IMR-90 (cell line): Measurements from ENCODE around the gene SPDYE16. TPM values are rescaled to one million over a fixed set of nuclear protein-coding genes. Genes with fewer than 3 reads are reported as not detected.
A peak's percentile ranks its signal among the peaks of the same experiment; 100 is the strongest.
"Not testable (repeated sequence)": the region's sequence is repeated elsewhere in the genome, so short reads cannot be mapped to it uniquely, and the experiment has no call there.

Experiments used
- ATAC-seq: fragments of 200-7000 bp; cut with Tn5 transposase; 2 replicates; pipeline ENCODE4 v1.9.1; 2020; ENCODE audit warnings: low read depth, mild to moderate bottlenecking, moderate library complexity
- BruUV-seq: library from RNA; stranded (reverse); fragments of 400-500 nt; replicated peaks from 2 replicates; lab custom pipeline; 2021; lab: Mats Ljungman, UMichigan
- CTCF ChIA-PET: fragments of 300-600 bp; formaldehyde crosslinking; extraction: SDS; loops from one replicate; lab custom pipeline; 2021; ENCODE audit warnings: antibody characterized with exemption; lab: Yijun Ruan, JAX
- POLR2A ChIA-PET: fragments of 300-600 bp; sonication (Branson Sonifier 250); formaldehyde crosslinking; loops from one replicate; lab custom pipeline; 2022; ENCODE audit warnings: antibody characterized with exemption; ENCODE audit not compliant: unreplicated experiment; lab: Charles Lee
- DNase-seq: peaks from one replicate; pipeline ENCODE4 v3.0.0; 2013
- H2AFZ ChIP-seq: replicated peaks from 2 replicates; pipeline ENCODE3; 2013; ENCODE audit warnings: low read length, mild to moderate bottlenecking; ENCODE audit not compliant: poor library complexity
- H2AK5ac ChIP-seq: 2 replicates; pipeline ENCODE4 v1.6.1; 2013; ENCODE audit warnings: low read depth, low read length, inconsistent platforms
- H2AK9ac ChIP-seq: replicated peaks from 2 replicates; pipeline ENCODE3; 2013; ENCODE audit warnings: mild to moderate bottlenecking, low read depth, low read length, moderate library complexity; ENCODE audit not compliant: poor library complexity
- H2BK120ac ChIP-seq: 2 replicates; pipeline ENCODE4 v1.6.1; 2013; ENCODE audit warnings: low read depth, low read length, inconsistent platforms
- H2BK15ac ChIP-seq: 3 replicates; pipeline ENCODE4 v1.6.1; 2013; ENCODE audit warnings: low read depth, low read length, inconsistent platforms
- H2BK20ac ChIP-seq: 2 replicates; pipeline ENCODE4 v1.6.1; 2013; ENCODE audit warnings: low read depth, mild to moderate bottlenecking, inconsistent platforms, low read length, moderate library complexity
- H2BK5ac ChIP-seq: 2 replicates; pipeline ENCODE4 v1.6.1; 2013; ENCODE audit warnings: mild to moderate bottlenecking, low read depth, low read length, inconsistent platforms; ENCODE audit not compliant: poor library complexity, severe bottlenecking
- H3K14ac ChIP-seq: replicated peaks from 2 replicates; pipeline ENCODE4 v1.6.1; 2013; ENCODE audit warnings: low read depth, low read length, inconsistent platforms
- H3K18ac ChIP-seq: 2 replicates; pipeline ENCODE4 v1.6.1; 2013; ENCODE audit warnings: low read depth, low read length, control low read depth
- H3K23ac ChIP-seq: 2 replicates; pipeline ENCODE4 v1.6.1; 2013; ENCODE audit warnings: low read depth, low read length, inconsistent platforms
- H3K27ac ChIP-seq: 2 replicates; pipeline ENCODE4 v1.5.1; 2013; ENCODE audit warnings: mild to moderate bottlenecking, control low read depth, low read length; ENCODE audit not compliant: insufficient read depth
- H3K27me3 ChIP-seq: 2 replicates; pipeline ENCODE4 v1.6.1; 2013; ENCODE audit warnings: low read length; ENCODE audit not compliant: control insufficient read depth, insufficient read depth
- H3K36me3 ChIP-seq: 2 replicates; pipeline ENCODE4 v1.6.1; 2013; ENCODE audit warnings: low read length, mixed read lengths; ENCODE audit not compliant: control insufficient read depth, insufficient read depth
- H3K4ac ChIP-seq: 2 replicates; pipeline ENCODE4 v1.6.1; 2013; ENCODE audit warnings: low read depth, low read length, inconsistent platforms
- H3K4me1 ChIP-seq: 2 replicates; pipeline ENCODE4 v1.6.1; 2013; ENCODE audit warnings: low read length, mixed read lengths; ENCODE audit not compliant: control insufficient read depth, insufficient read depth
- H3K4me2 ChIP-seq: 2 replicates; pipeline ENCODE4 v1.6.1; 2013; ENCODE audit warnings: low read depth, mild to moderate bottlenecking, control low read depth, low read length, moderate library complexity
- H3K4me3 ChIP-seq: 2 replicates; pipeline ENCODE4 v1.5.1; 2013; ENCODE audit warnings: low read depth, mild to moderate bottlenecking, control low read depth, low read length, moderate library complexity; ENCODE audit not compliant: insufficient read depth
- H3K56ac ChIP-seq: 2 replicates; pipeline ENCODE4 v1.6.1; 2013; ENCODE audit warnings: low read length, inconsistent platforms; ENCODE audit not compliant: insufficient read depth; ENCODE audit errors: extremely low read depth
- H3K79me1 ChIP-seq, 2 experiments: 2 replicates each; pipeline ENCODE4 v1.6.1; 2013; ENCODE audit warnings: low read length in 2 of 2, inconsistent platforms in 1 of 2, low read depth in 1 of 2
- H3K9ac ChIP-seq: 2 replicates; pipeline ENCODE4 v1.6.1; 2013; ENCODE audit warnings: low read depth, low read length, control low read depth
- H3K9me1 ChIP-seq: 2 replicates; pipeline ENCODE4 v1.6.1; 2013; ENCODE audit warnings: low read length, inconsistent platforms; ENCODE audit not compliant: insufficient read depth
- H3K9me3 ChIP-seq: 2 replicates; pipeline ENCODE4 v1.6.1; 2013; ENCODE audit warnings: low read length; ENCODE audit not compliant: control insufficient read depth, insufficient read depth
- H4K20me1 ChIP-seq: 2 replicates; pipeline ENCODE4 v1.6.1; 2013; ENCODE audit warnings: low read length, inconsistent platforms; ENCODE audit not compliant: insufficient read depth
- H4K5ac ChIP-seq: 2 replicates; pipeline ENCODE4 v1.6.1; 2013; ENCODE audit warnings: mild to moderate bottlenecking, low read depth, low read length, control low read depth
- H4K8ac ChIP-seq, 2 experiments: 2 replicates each; pipeline ENCODE4 v1.6.1; 2013; ENCODE audit warnings: low read depth in 2 of 2, low read length in 2 of 2, control low read depth in 1 of 2, inconsistent platforms in 1 of 2
- H4K91ac ChIP-seq: 2 replicates; pipeline ENCODE4 v1.6.1; 2013; ENCODE audit warnings: low read depth, low read length, inconsistent platforms; ENCODE audit not compliant: insufficient read depth
- BHLHE40 ChIP-seq: fragments of 150-350 bp; IDR thresholded peaks from 2 replicates; pipeline ENCODE4 v1.6.1; 2016; ENCODE audit warnings: mild to moderate bottlenecking, low read depth, low read length
- MAZ ChIP-seq: IDR thresholded peaks from 2 replicates; pipeline ENCODE4 v1.6.1; 2012; ENCODE audit warnings: low read depth, mild to moderate bottlenecking, low read length, improper control_type of control experiment, moderate library complexity, borderline replicate concordance
- MXI1 ChIP-seq: IDR thresholded peaks from 2 replicates; pipeline ENCODE4 v1.6.1; 2012; ENCODE audit warnings: low read depth, mild to moderate bottlenecking, low read length, moderate library complexity, borderline replicate concordance
- POLR2A ChIP-seq: IDR thresholded peaks from 2 replicates; pipeline ENCODE4 v1.6.1; 2012; ENCODE audit warnings: mild to moderate bottlenecking, low read depth, low read length
- WGBS, 2 experiments: methylation state at CpG; one replicate each; pipeline versions ENCODE4 v1.1.5 to v1.1.7; 2013; ENCODE audit warnings: missing lambda C conversion rate in 2 of 2; ENCODE audit not compliant: insufficient read length in 1 of 2; ENCODE audit errors: extremely low coverage in 2 of 2; 5-methylcytosine and 5-hydroxymethylcytosine counted together
- dilution Hi-C: fragments of 300-500 bp; cut with HindIII; formaldehyde crosslinking; loops from one replicate; pipeline ENCODE4 v1.14.3; 2018; ENCODE audit warnings: low sequenced_read_pairs; ENCODE audit not compliant: unreplicated experiment
- in situ Hi-C: fragments of 300-500 bp; cut with MboI; formaldehyde crosslinking; loops from 3 replicates; pipeline ENCODE4 v1.14.3; 2019; ENCODE audit warnings: low sequenced_read_pairs, inconsistent platforms, mixed read lengths
- intact Hi-C: fragments of 100-400 bp; cut with micrococcal nuclease; formaldehyde crosslinking; loops from 2 replicates; pipeline ENCODE4 v1.10.0; 2022
- polyA plus RNA-seq, 3 experiments: library from polyadenylated mRNA; depleted of rRNA; stranded (reverse); fragments of >200 nt; gene quantifications; 2 replicates each; pipeline ENCODE4 v1.2.3, GENCODE V29; 2012; ENCODE audit warnings: low replicate concordance in 1 of 3
- total RNA-seq: library from RNA; depleted of rRNA; stranded (reverse); fragments of >200 nt; gene quantifications from 2 replicates; pipeline ENCODE4 v1.2.3, GENCODE V29; 2012

SPDYE16 gene
- total and polyA plus RNA-seq, 2 of the 4 experiments (the other 2 are of a cell fraction), result not detected

GRCh38 chr7:76549025-76549854, 6.1 kb upstream of the SPDYE16 start:
- H3K36me3 ChIP-seq, H3K4me1 ChIP-seq, H2AK5ac ChIP-seq, H3K27me3 ChIP-seq, H3K23ac ChIP-seq, CTCF ChIA-PET, H3K9me3 ChIP-seq, H3K9me1 ChIP-seq, H4K20me1 ChIP-seq, H2AK9ac ChIP-seq, H3K18ac ChIP-seq, H2BK20ac ChIP-seq, H3K79me1 ChIP-seq, BruUV-seq, dilution Hi-C loops, intact Hi-C loops, H3K56ac ChIP-seq, in situ Hi-C loops, POLR2A ChIA-PET: not testable (repeated sequence)
- ATAC-seq (peak; percentile 100), DNase-seq (peak; percentile 78)
- Histone ChIP-seq H4K5ac (peak overlapping the region; percentile 94), H4K91ac (peak overlapping the region; percentile 49), H2AFZ (peak overlapping the region; percentile 21), H3K27ac (peak overlapping the region; percentile 73), H3K4ac (peak overlapping the region; percentile 83), H2BK15ac (peak overlapping the region; percentile 88; the same call in 1 of the 3 replicates), H3K4me2 (peak overlapping the region; percentile 70), H3K9ac (peak overlapping the region; percentile 59), H3K14ac (peak overlapping the region; percentile 79), H2BK5ac (peak overlapping the region; percentile 78), H3K4me3 (peak overlapping the region; percentile 89), H4K8ac (peak overlapping the region; percentile 93 to 97; a peak in 3 of 4 replicates), H2BK120ac (peak overlapping the region; percentile 72)
- TF ChIP-seq POLR2A (peak; percentile 79), MXI1 (peak; percentile 70; the same call in 1 of the 2 replicates), BHLHE40 (peak; percentile 70), MAZ (peak; percentile 32; the same call in 1 of the 2 replicates)
- WGBS, 2 experiments, result 1% methylated on average over 26 of the region's 71 CpGs; no CpG with 5 or more reads in 1 of the 2 experiments

GRCh38 chr7:76531643-76532042, 11.5 kb downstream of the SPDYE16 start:
- BruUV-seq, H2BK20ac ChIP-seq, CTCF ChIA-PET, intact Hi-C loops, H3K23ac ChIP-seq, H4K20me1 ChIP-seq, H2BK120ac ChIP-seq, H3K4ac ChIP-seq, H4K5ac ChIP-seq, H3K9me1 ChIP-seq, H3K4me3 ChIP-seq, H3K9me3 ChIP-seq, dilution Hi-C loops, H2AK5ac ChIP-seq, in situ Hi-C loops, H2BK15ac ChIP-seq, H3K27me3 ChIP-seq, DNase-seq, H4K8ac ChIP-seq, H3K79me1 ChIP-seq, POLR2A ChIA-PET, H3K4me1 ChIP-seq, H3K14ac ChIP-seq, H2AK9ac ChIP-seq, H3K4me2 ChIP-seq, H3K18ac ChIP-seq, H3K27ac ChIP-seq, ATAC-seq, H3K36me3 ChIP-seq, H3K56ac ChIP-seq, H2BK5ac ChIP-seq, H2AFZ ChIP-seq, H3K9ac ChIP-seq, H4K91ac ChIP-seq: not testable (repeated sequence)
- WGBS, 2 experiments, result no CpG with 5 or more reads among the region's 2 CpGs
